Gastroesophageal sphincter (tissue), 3 donors: ENCODE data around the gene TCOF1.

ENCODE experiments used
- CTCF ChIP-seq, 4 experiments: fragments of 200-600 bp in 2 of 4; fragments of 450-650 bp in 2 of 4; sonication (generic) in 1 of 4; IDR thresholded peaks; one replicate each; pipeline ENCODE4 v1.5.1; 2017 to 2019; ENCODE audit warnings: antibody characterized with exemption in 4 of 4, mild to moderate bottlenecking in 2 of 4, moderate library complexity in 2 of 4
- EP300 ChIP-seq: sonication (generic); formaldehyde crosslinking; IDR thresholded peaks from one replicate; pipeline ENCODE4 v1.6.1; 2017; ENCODE audit warnings: antibody characterized with exemption, mild to moderate bottlenecking
- POLR2A ChIP-seq, 2 donors: fragments of 450-650 bp; IDR thresholded peaks; one replicate each; pipeline ENCODE4 v1.6.1; 2017; ENCODE audit warnings: antibody characterized with exemption in 2 of 2, mild to moderate bottlenecking in 2 of 2, moderate library complexity in 1 of 2

- TF ChIP-seq CTCF (IDR thresholded peaks at IDR 0.05) (no peak), POLR2A (IDR thresholded peaks at IDR 0.05) (no peak), EP300 (no peak)
These were observed 3.8 kb downstream of the TCOF1 start for GRCh38 chr5:150361301-150361700.
